GM19463 (cell line): ENCODE measurements around the gene PACS1.

ENCODE experiments used
- ATAC-seq: cut with Tn5 transposase; IDR thresholded peaks from one replicate; pipeline ENCODE4 v1.9.1; 2021; ENCODE audit warnings: mild to moderate bottlenecking, moderate library complexity; ENCODE audit not compliant: unreplicated experiment

PACS1 gene

DNA sequence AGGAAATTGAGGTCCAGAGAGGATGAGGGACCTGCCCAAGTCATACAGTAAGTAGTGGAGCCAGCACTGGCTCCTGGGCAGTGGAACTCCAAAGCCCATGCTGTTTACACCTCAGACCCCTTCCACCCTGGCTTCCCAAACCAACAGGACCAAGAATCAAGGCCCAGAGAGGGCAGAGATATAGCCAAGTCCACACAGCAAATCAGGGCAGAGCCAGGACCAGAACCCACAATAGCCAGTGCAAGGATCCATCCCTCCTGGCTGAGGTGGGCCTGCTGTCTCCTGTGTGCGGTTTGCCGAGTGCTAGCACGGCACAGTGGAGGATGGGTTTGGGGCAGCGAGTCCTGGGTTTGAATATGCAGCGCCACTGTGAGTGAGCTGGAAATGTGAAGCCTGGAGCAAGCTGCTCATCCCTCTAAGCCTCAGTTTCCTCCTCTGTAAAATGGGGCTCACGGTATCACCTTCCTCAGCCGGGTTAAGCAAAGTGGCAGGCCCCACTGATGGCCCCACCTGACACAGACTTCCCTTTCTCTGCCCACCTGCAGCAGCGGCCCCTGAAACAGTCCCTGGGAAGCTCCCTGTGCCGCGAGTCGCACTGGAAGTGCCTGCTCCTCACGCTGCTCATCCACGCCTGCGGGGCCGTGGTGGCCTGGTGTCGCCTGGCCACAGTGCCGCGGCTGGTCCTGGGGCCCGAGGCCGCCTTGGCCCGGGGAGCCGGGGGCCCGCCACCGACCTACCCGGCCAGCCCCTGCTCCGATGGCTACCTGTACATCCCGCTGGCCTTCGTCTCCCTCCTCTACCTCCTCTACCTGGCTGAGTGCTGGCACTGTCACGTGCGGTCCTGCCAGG lies 223.9 kb downstream of the PACS1 start:
- no peak for ATAC-seq
